Activated naive CD4-positive, alpha-beta T cell treated with anti-CD3 and anti-CD28 coated beads for 36 hours (primary cell): ENCODE results near the gene JAM3. TPM values are rescaled to one million over a fixed set of nuclear protein-coding genes. Genes with fewer than 3 reads are reported as not detected.

Experiments used
- CTCF ChIA-PET: fragments of 350-600 bp; sonication (Branson Sonifier 250); formaldehyde crosslinking; loops from one replicate; lab custom pipeline; 2021; ENCODE audit warnings: antibody characterized with exemption; lab: Charles Lee
- DNase-seq: peaks from one replicate; pipeline ENCODE4 v3.0.0-alpha.2; 2020
- H3K27ac Mint-ChIP-seq: one replicate; pipeline ENCODE4 v1.8.0; 2021; ENCODE audit warnings: mild to moderate bottlenecking, mixed read lengths
- H3K27me3 Mint-ChIP-seq: one replicate; pipeline ENCODE4 v1.8.0; 2021; ENCODE audit warnings: low read depth, mixed read lengths
- H3K36me3 Mint-ChIP-seq: one replicate; pipeline ENCODE4 v1.8.0; 2021; ENCODE audit warnings: low read depth, mixed read lengths
- H3K4me1 Mint-ChIP-seq: one replicate; pipeline ENCODE4 v1.8.0; 2021; ENCODE audit warnings: low read depth, mixed read lengths
- H3K4me3 Mint-ChIP-seq: one replicate; pipeline ENCODE4 v1.8.0; 2021; ENCODE audit warnings: mild to moderate bottlenecking, moderate library complexity, mixed read lengths
- H3K9me3 Mint-ChIP-seq: one replicate; pipeline ENCODE4 v1.8.0; 2021; ENCODE audit warnings: mixed read lengths
- intact Hi-C: fragments of 100-400 bp; cut with micrococcal nuclease; formaldehyde crosslinking; loops from one replicate; pipeline ENCODE4 v1.15.1; 2023
- total RNA-seq, 2 experiments: library from RNA; stranded (reverse); gene quantifications; one replicate each; pipeline ENCODE4 v1.2.3, GENCODE V29; 2021

The JAM3 gene
- total RNA-seq, 2 experiments from 2014 or later: 4.0 to 6.4 TPM

DNA sequence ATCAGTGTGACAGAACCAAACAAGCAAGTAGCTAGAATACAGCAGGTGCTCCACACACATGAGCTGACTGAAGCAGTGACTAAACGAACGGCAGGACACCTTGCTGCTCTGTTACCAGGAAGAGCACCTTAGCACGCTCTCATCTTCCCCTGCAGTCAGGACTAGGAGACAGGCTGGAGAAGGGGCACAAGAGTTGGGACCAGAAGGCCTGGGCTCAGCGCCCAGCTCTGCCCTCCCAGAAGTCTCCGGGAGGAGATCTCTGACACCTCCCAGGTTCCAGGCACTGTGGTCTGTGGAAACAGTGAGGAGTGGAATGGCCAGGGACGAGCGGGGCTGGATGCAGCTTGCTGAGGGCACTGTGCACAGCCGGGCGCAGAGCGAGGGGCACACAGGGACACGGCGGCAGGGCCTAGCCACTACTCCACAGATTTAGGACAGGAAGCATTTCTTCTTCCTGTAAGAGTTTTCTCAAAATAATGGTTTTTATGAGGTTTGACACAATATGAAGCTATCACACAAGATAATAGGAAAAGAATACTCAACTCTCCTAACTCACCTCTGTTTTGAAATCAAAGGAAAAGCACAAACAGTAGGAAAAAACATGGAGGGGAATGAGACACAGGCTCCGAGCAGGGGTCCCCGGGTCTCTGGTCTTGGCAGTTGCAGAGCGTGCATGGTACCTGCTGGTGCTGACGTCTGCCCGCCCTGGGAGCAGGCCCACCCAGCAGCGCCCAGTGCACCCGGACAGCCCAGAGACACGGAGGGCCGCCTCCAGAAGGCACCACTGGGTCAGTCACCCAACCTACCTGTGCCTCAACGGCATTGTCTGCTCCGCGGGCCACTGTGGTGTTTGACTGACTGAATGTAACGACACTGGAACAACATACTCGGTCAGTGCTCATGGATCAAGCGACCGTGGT is 87.3 kb downstream of the JAM3 start:
- Mint-ChIP-seq H3K4me3 (no peak overlapping the region), H3K4me1 (no peaks in the 10 kb centered on the region), H3K9me3 (no peaks in the 10 kb centered on the region), H3K27me3 (no peaks in the 10 kb centered on the region), H3K36me3 (peaks cover 50% of the 10 kb centered on the region), H3K27ac (no peak overlapping the region)
- CTCF ChIA-PET: interaction anchor here (1.0 kb wide), 1 partner anchor 15 kb away, joined by 4 read pairs; no protein-coding TSS in a partner anchor
- no peak for DNase-seq
- intact Hi-C loops: no loop called here

DNA sequence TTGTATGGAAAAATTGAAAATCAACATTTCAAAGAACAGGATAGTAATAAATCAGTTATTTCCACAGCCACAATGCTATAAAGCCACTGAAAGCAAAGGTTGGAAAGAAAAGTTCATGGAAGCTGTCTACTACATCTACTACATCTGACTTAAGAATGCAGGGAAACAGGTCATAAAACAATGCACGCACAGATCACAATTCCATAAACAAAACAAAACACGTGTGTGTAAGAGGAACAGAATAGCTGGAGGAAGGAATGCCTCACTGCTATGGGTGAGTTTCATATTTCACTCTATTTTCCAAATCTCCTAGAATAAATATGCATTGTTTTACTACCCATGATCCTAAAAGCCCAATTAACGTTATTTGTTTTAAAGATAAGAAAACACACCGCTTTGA is 88.6 kb downstream of the JAM3 start:
- CTCF ChIA-PET: no interaction called here
- no peaks in the 10 kb centered on the region for H3K4me1 Mint-ChIP-seq
- H3K27me3 Mint-ChIP-seq: no peaks in the 10 kb centered on the region
- no peaks in the 10 kb centered on the region for H3K9me3 Mint-ChIP-seq
- DNase-seq: no peak
- H3K36me3 Mint-ChIP-seq: peaks cover 54% of the 10 kb centered on the region
- H3K27ac Mint-ChIP-seq: no peak overlapping the region
- intact Hi-C loops: no loop called here
- no peak overlapping the region for H3K4me3 Mint-ChIP-seq

DNA sequence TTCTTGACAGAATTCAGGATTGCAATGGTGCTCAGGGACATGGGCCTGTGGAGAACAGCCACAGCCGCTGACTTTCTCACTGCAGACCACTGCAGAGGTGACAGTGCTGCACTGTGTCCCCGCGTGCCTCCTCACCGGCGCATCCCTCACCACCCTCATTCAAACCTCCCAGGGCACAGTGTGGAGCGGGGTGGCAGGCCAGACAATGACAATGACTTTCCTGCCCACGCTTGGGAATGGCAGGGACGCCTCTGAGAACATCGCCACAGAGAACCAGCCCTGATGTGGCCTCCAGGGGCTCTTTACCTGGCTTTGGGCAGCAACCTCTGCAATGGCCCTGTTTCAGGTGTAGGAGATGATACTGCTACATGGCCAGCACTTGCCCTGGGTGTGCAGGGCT is 89.2 kb downstream of the JAM3 start:
- CTCF ChIA-PET: no interaction called here
- Mint-ChIP-seq H3K27me3 (no peaks in the 10 kb centered on the region), H3K36me3 (peaks cover 55% of the 10 kb centered on the region), H3K4me3 (no peak overlapping the region), H3K9me3 (no peaks in the 10 kb centered on the region), H3K27ac (no peak overlapping the region), H3K4me1 (no peaks in the 10 kb centered on the region)
- no peak for DNase-seq
- intact Hi-C loops: no loop called here

DNA sequence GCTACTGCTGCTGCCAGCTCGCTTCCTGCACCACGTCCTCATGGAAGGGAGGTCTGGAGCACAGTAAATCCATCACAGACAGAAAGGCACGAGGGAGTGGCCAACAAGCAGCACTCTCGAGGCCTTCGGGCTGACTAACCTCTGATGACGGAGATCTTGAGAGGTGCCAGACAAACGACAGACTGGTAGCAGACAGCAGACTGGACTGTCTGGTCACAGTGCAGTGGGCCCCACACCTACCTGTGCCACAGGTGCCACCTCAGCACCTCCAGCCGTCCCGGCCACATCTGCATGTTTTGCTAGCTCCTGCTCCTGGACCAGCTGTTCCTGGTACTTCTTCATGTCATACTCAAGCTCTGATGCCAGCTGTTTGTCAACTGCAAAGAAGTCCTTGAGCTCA is 90.8 kb downstream of the JAM3 start:
- Mint-ChIP-seq H3K4me1 (no peaks in the 10 kb centered on the region), H3K27ac (no peak overlapping the region), H3K36me3 (peaks cover 58% of the 10 kb centered on the region), H3K4me3 (no peak overlapping the region), H3K27me3 (no peaks in the 10 kb centered on the region), H3K9me3 (no peaks in the 10 kb centered on the region)
- intact Hi-C loops: no loop called here
- no peak for DNase-seq
- CTCF ChIA-PET: no interaction called here

DNA sequence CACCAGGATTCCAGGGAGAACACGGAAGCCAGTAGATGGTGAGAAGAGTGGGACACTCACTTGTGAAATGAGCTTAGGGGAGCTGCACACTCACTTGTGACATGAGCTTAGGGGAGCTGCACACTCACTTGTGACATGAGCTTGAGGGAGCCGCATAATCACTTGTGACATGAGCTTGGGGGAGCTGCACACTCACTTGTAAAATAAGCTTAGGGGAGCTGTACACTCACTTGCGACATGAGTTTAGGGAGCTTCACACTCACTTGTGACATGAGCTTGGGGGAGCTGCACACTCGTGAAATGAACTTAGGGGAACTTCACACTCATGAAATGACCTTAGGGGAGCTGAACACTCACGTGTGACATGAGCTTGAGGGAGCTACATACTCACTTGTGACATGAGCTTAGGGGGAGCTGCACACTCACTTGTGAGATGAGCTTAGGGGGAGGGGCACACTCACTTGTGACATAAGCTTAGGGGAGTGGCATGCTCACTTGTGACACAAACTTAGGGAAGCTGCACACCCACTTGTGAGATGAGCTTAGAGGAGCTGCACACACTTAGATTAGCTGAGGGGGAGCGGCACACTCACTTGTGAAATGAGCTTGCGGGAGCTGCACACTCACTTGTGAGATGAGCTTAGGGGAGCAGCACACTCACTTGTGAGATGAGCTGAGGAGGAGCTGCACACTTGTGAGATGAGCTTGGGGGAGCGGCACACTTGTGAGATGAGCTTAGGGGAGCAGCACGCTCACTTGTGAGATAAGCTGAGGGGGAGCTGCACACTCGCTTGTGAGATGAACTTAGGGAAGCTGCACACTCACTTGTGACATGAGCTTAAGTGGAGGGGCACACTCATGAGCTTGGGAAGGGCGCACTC is 95.9 kb downstream of the JAM3 start:
- intact Hi-C loops: no loop called here
- Mint-ChIP-seq H3K27me3 (no peaks in the 10 kb centered on the region), H3K36me3 (peaks cover 63% of the 10 kb centered on the region), H3K9me3 (no peaks in the 10 kb centered on the region), H3K4me3 (no peak overlapping the region), H3K4me1 (no peaks in the 10 kb centered on the region), H3K27ac (no peak overlapping the region)
- CTCF ChIA-PET: interaction anchor here (0.7 to 1.7 kb wide), 4 partner anchors 11 to 66 kb away, joined by 3 to 4 read pairs (median 3); no protein-coding TSS in a partner anchor
- no peak for DNase-seq

DNA sequence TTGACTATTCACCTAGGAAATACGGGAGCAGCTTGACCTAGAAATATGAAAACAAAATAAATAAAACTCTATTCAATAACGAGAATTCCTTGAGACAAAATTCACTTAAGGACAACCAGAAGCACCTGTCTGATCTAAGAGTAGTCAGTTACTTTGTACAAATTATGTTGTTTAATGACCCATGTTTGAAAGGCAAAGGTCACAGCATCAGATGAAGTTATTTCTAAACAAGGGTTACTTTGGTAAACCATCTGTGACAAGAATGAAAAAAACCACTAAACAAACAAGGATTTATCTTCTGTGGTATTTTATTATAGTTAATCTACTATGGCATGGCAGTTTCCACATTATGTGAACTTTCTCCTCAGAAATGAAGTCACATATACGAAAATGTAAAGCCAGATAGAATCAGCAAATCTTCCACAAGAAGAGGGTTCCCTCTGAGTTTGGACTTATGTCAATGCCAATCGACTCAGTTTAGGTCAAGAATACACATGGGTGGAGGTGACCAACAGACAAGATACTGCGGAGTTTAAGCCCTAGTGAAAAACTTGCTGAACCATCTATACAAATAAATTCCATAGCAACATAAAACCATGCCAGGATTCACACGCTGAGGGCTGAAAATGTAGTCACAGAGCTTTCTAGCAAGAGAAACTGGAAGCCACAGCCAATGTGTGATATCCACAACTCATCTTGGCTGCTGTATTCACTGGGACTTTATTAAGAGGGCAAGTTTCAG is 101.5 kb downstream of the JAM3 start:
- H3K4me1 Mint-ChIP-seq: no peaks in the 10 kb centered on the region
- intact Hi-C loops: no loop called here

DNA sequence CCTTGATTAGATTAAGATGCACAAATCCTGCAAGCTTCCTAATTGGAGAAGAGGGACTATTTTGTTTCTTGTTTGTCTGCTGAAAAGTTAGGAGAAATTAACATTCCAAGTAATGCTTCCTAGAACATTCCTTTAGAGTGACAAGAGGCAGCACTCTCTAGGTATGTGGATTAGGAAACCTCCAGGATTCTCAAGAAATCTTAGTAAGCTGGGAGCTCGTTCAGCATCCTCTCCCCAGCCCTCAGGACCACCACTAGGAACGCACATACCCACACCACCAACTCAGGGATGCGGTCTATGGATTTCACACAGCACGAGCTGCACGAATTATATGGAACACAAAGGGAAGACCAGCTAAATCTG is 102.0 kb downstream of the JAM3 start:
- H3K27me3 Mint-ChIP-seq: no peaks in the 10 kb centered on the region
- peaks cover 56% of the 10 kb centered on the region for H3K36me3 Mint-ChIP-seq
- H3K4me1 Mint-ChIP-seq: no peaks in the 10 kb centered on the region
- intact Hi-C loops: no loop called here
- CTCF ChIA-PET: no interaction called here
- no peaks in the 10 kb centered on the region for H3K9me3 Mint-ChIP-seq
- no peak for DNase-seq
- H3K4me3 Mint-ChIP-seq: no peak overlapping the region
- H3K27ac Mint-ChIP-seq: no peak overlapping the region

More for the DNA sequence above, 101.5 kb downstream of the JAM3 start:
- Mint-ChIP-seq H3K27me3 (no peaks in the 10 kb centered on the region), H3K9me3 (no peaks in the 10 kb centered on the region), H3K27ac (no peak overlapping the region), H3K4me3 (no peak overlapping the region), H3K36me3 (peaks cover 56% of the 10 kb centered on the region)
- no peak for DNase-seq
- CTCF ChIA-PET: no interaction called here

DNA sequence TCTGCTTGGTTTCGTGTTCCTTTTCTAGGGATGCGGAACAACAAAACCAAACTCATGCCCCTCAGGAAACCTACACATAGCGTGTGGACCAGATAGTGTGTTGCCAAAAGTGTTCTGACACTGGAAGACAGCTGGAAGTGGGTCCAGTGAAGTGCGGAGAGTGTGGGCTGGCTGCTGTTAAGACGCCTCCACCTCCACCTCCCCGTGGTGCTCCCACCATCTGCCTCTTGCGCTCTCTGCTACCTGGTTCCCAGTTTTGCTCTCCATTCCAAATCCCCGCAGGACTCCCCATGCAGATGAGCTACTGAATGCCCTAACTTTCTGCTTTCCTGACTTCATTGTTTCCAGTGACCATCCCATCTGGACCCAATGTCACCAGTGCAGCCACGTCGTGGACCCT is 103.1 kb downstream of the JAM3 start:
- no peaks in the 10 kb centered on the region for H3K9me3 Mint-ChIP-seq
- H3K27ac Mint-ChIP-seq: no peak overlapping the region

DNA sequence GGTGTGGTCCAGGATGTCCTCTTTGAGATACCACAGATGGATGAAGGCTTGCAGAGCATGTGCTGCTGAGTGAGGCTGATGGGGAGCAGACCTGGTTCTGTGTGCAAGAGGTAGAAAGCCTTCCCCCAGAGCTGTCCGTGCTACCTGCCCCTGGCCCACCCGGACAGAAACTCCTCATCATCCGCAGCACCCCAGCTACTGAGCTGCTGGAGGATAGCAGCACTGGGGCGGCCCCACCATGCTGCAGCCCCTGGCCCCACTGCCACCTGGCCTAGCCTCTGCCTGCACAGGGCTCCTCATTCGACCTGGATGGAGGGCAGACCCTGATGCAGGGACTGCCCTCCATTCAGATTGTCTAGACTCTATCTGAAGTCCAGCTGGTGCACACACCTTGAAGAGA is 104.4 kb downstream of the JAM3 start:
- CTCF ChIA-PET: interaction anchor here (0.5 kb wide), 1 partner anchor 259 kb away, joined by 3 read pairs; no protein-coding TSS in a partner anchor
- Mint-ChIP-seq H3K27ac (no peak overlapping the region), H3K27me3 (no peaks in the 10 kb centered on the region), H3K4me3 (no peak overlapping the region), H3K9me3 (no peaks in the 10 kb centered on the region), H3K36me3 (peaks cover 56% of the 10 kb centered on the region), H3K4me1 (no peaks in the 10 kb centered on the region)
- intact Hi-C loops: no loop called here
- no peak for DNase-seq

More for the DNA sequence above, 103.1 kb downstream of the JAM3 start:
- Mint-ChIP-seq H3K4me3 (no peak overlapping the region), H3K36me3 (peaks cover 60% of the 10 kb centered on the region), H3K27me3 (no peaks in the 10 kb centered on the region), H3K4me1 (no peaks in the 10 kb centered on the region)
- no peak for DNase-seq
- intact Hi-C loops: no loop called here
- CTCF ChIA-PET: no interaction called here

DNA sequence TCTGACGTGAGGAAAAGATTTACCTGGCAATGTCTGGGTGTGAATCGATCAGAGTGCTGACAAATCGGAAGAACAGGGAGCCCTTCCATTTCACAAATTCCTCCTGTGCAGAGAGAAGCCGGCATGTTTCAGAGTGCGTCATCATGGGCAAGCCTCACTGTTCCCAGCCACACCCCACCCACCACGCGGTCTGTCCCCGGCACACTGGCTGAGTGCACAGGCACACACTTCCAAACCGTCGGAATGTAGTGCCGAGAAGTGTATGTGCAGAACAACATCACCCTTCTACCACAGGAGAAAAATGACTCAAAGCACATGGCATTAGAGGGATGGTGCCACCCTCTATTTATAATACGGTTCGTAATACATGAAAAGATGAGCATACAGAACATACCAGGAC is 107.4 kb downstream of the JAM3 start:
- no peak overlapping the region for H3K27ac Mint-ChIP-seq
- peaks cover 49% of the 10 kb centered on the region for H3K36me3 Mint-ChIP-seq
- CTCF ChIA-PET: interaction anchor here (1.0 kb wide), 1 partner anchor 248 kb away, joined by 3 read pairs; no protein-coding TSS in a partner anchor
- DNase-seq: no peak
- H3K4me3 Mint-ChIP-seq: no peak overlapping the region
- H3K27me3 Mint-ChIP-seq: no peaks in the 10 kb centered on the region
- H3K4me1 Mint-ChIP-seq: no peaks in the 10 kb centered on the region
- no peaks in the 10 kb centered on the region for H3K9me3 Mint-ChIP-seq
- intact Hi-C loops: no loop called here

DNA sequence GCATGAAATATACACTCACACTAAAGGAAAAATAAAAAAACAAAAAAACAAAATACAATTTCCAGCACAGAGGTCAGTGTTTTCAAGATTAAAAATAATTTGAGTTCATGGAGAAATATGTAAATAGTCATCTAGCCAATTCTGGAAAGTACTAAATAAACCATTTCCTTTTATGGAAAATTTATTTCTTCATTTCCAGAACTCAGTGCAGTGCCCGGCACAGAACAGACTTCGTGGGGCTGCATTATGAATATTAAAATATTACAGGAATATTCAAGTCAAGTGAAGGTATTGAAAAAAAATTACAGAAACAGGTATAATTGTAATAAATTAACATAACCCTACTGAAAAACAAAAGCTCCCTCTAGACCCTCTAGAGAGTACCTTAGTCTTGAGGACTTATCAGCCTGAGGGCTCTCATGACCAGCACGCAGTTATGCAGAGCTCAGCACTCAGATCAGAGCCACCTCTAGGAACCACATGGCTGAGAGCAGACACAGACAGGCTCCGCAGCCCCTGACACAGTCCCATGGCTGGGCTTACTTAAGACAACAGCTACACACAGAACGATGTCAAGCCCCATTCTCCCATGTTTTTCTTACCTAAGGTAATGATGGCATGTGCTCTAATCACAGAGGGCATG is 109.3 kb downstream of the JAM3 start:
- Mint-ChIP-seq H3K4me1 (no peaks in the 10 kb centered on the region), H3K36me3 (peaks cover 48% of the 10 kb centered on the region), H3K27me3 (no peaks in the 10 kb centered on the region), H3K27ac (no peak overlapping the region), H3K4me3 (no peak overlapping the region), H3K9me3 (no peaks in the 10 kb centered on the region)
- intact Hi-C loops: no loop called here
- DNase-seq: no peak
- CTCF ChIA-PET: no interaction called here
